Measurements from ENCODE around the gene TARP.
"Not testable (repeated sequence)": the region's sequence is repeated elsewhere in the genome, so short reads cannot be mapped to it uniquely, and the experiment has no call there.

TARP gene

DNA sequence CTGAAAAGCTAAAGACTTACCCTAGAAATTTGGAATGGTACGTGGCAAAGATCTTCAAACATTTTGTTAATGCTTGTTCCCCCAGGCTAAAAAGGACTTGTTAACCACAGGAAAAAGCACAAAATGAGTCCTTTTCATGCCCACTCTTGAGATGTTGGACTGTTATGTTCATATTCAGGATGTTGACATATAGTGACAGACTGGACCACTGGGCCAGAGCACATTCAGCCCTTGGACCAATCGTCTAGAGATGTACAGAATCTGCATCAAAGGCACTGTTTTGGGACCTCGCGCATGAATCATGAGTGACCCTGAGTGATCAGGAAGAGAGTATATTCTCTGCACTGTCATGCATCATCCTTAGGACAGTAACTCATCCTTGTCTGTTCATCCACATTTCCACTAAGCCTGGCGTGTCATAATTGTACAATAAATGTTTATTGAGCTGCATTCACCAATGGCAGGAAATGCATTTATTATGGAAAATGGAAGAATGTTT is 25.3 kb downstream of the TARP start:
- Histone ChIP-seq H3K4me3 (ENCODE audit: low read length) (no peak overlapping the region), H3K9ac (ENCODE audit: low read length) (no peak overlapping the region), H4K20me1 (ENCODE audit: insufficient read depth, low read length) (no peaks in the 10 kb centered on the region), H3K4me2 (ENCODE audit: low read length) (no peak overlapping the region), H3K4me1 (ENCODE audit: low read length) (no peaks in the 10 kb centered on the region), H3K27me3 (ENCODE audit: low read depth, low read length) (peaks cover 4% of the 10 kb centered on the region; the same call in 1 of the 2 replicates), H2AFZ (ENCODE audit: low read depth, low read length) (no peak overlapping the region), H3K36me3 (replicated peaks; ENCODE audit: low read depth, low read length) (no peaks in the 10 kb centered on the region), H3K79me2 (ENCODE audit: low read length) (no peaks in the 10 kb centered on the region), H3K9me3 (ENCODE audit: insufficient read depth, low read length) (no peaks in the 10 kb centered on the region), H3K27ac (ENCODE audit: low read length) (no peak overlapping the region)
- TF ChIP-seq, protein P1, sequence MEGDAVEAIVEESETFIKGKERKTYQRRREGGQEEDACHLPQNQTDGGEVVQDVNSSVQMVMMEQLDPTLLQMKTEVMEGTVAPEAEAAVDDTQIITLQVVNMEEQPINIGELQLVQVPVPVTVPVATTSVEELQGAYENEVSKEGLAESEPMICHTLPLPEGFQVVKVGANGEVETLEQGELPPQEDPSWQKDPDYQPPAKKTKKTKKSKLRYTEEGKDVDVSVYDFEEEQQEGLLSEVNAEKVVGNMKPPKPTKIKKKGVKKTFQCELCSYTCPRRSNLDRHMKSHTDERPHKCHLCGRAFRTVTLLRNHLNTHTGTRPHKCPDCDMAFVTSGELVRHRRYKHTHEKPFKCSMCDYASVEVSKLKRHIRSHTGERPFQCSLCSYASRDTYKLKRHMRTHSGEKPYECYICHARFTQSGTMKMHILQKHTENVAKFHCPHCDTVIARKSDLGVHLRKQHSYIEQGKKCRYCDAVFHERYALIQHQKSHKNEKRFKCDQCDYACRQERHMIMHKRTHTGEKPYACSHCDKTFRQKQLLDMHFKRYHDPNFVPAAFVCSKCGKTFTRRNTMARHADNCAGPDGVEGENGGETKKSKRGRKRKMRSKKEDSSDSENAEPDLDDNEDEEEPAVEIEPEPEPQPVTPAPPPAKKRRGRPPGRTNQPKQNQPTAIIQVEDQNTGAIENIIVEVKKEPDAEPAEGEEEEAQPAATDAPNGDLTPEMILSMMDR (IDR thresholded peaks at IDR 0.05; ENCODE audit: low read depth, low read length): no peak
- TF ChIP-seq EZH2phosphoT487 (IDR thresholded peaks at IDR 0.05; ENCODE audit: low read depth): no peak

- Histone ChIP-seq H3K27ac (ENCODE audit: low read length) (no peak overlapping the region), H3K27me3 (ENCODE audit: low read depth, low read length) (peaks cover 4% of the 10 kb centered on the region; the same call in 1 of the 2 replicates), H2AFZ (ENCODE audit: low read depth, low read length) (no peak overlapping the region)
These were observed 27.9 kb downstream of the TARP start for GRCh38 chr7:38245409-38245977.

GRCh38 chr7:38244516-38244915 is 28.9 kb downstream of the TARP start:
- no peaks in the 10 kb centered on the region for H3K9me3 ChIP-seq (ENCODE audit: insufficient read depth, low read length)
- H2AFZ ChIP-seq (ENCODE audit: low read depth, low read length): no peak overlapping the region
- peaks cover 4% of the 10 kb centered on the region; the same call in 1 of the 2 replicates for H3K27me3 ChIP-seq (ENCODE audit: low read depth, low read length)
- H3K9ac ChIP-seq (ENCODE audit: low read length): no peak overlapping the region
- H3K4me3 ChIP-seq (ENCODE audit: low read length): no peak overlapping the region
- H4K20me1 ChIP-seq (ENCODE audit: insufficient read depth, low read length): no peaks in the 10 kb centered on the region
- no peak overlapping the region for H3K27ac ChIP-seq (ENCODE audit: low read length)
- H3K36me3 ChIP-seq (replicated peaks; ENCODE audit: low read depth, low read length): no peaks in the 10 kb centered on the region
- no peak for TF ChIP-seq EZH2phosphoT487 (IDR thresholded peaks at IDR 0.05; ENCODE audit: low read depth)
- TF ChIP-seq, protein P1 (IDR thresholded peaks at IDR 0.05; ENCODE audit: low read depth, low read length): no peak
- H3K79me2 ChIP-seq (ENCODE audit: low read length): no peaks in the 10 kb centered on the region
- no peaks in the 10 kb centered on the region for H3K4me1 ChIP-seq (ENCODE audit: low read length)
- no peak overlapping the region for H3K4me2 ChIP-seq (ENCODE audit: low read length)

More at GRCh38 chr7:38245409-38245977, 27.9 kb downstream of the TARP start:
- Histone ChIP-seq H3K9me3 (ENCODE audit: insufficient read depth, low read length) (no peaks in the 10 kb centered on the region), H3K9ac (ENCODE audit: low read length) (no peak overlapping the region), H3K4me3 (ENCODE audit: low read length) (no peak overlapping the region), H3K4me1 (ENCODE audit: low read length) (no peaks in the 10 kb centered on the region), H3K36me3 (replicated peaks; ENCODE audit: low read depth, low read length) (no peaks in the 10 kb centered on the region), H3K79me2 (ENCODE audit: low read length) (no peaks in the 10 kb centered on the region), H4K20me1 (ENCODE audit: insufficient read depth, low read length) (no peaks in the 10 kb centered on the region), H3K4me2 (ENCODE audit: low read length) (no peak overlapping the region)
- TF ChIP-seq, protein P1 (IDR thresholded peaks at IDR 0.05; ENCODE audit: low read depth, low read length): no peak
- TF ChIP-seq EZH2phosphoT487 (IDR thresholded peaks at IDR 0.05; ENCODE audit: low read depth): no peak

DNA sequence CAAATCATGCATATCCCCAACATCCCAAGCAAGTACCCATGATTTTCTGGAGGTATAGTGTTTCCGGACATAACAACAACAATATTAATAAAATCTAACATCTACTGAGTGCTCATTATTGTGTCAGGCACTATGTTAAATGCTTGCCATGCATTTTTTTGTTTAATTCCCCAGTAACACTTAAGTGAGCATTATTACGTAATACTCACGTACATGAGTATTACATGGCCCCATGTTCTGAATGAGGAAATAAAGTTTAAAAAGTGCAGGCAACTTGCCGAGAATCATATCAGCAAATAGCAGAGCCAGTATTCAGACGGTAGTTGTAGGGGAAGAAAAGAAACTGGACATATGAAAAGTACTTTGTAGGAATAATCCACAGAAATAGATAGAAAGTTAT is 30.1 kb downstream of the TARP start:
- not testable (repeated sequence) for H3K4me3 ChIP-seq (ENCODE audit: low read length); H3K79me2 ChIP-seq (ENCODE audit: low read length); H3K4me2 ChIP-seq (ENCODE audit: low read length); H3K4me1 ChIP-seq (ENCODE audit: low read length); H3K9me3 ChIP-seq (ENCODE audit: insufficient read depth, low read length); H4K20me1 ChIP-seq (ENCODE audit: insufficient read depth, low read length); H3K27ac ChIP-seq (ENCODE audit: low read length); H2AFZ ChIP-seq (ENCODE audit: low read depth, low read length); H3K27me3 ChIP-seq (ENCODE audit: low read depth, low read length); H3K36me3 ChIP-seq (replicated peaks; ENCODE audit: low read depth, low read length); H3K9ac ChIP-seq (ENCODE audit: low read length)

Measured in OCI-LY3 (cell line).